GM18858 (cell line): Measurements from ENCODE around the gene COMMD1.
"Not testable (repeated sequence)": the region's sequence is repeated elsewhere in the genome, so short reads cannot be mapped to it uniquely, and the experiment has no call there.

Source experiments
- ATAC-seq: cut with Tn5 transposase; IDR thresholded peaks from one replicate; pipeline ENCODE4 v1.9.1; 2021; ENCODE audit not compliant: unreplicated experiment

The COMMD1 gene

GRCh38 chr2:62014102-62014501 is 108.6 kb downstream of the COMMD1 start:
- ATAC-seq = no peak

- ATAC-seq = no peak
These were observed 111.5 kb downstream of the COMMD1 start for GRCh38 chr2:62016957-62017356.

GRCh38 chr2:62029910-62030309 is 124.4 kb downstream of the COMMD1 start:
- no peak for ATAC-seq

GRCh38 chr2:62030902-62031301 is 125.4 kb downstream of the COMMD1 start:
- ATAC-seq = no peak

GRCh38 chr2:62032096-62032495 is 126.6 kb downstream of the COMMD1 start:
- no peak for ATAC-seq

- ATAC-seq = no peak
These were observed 129.2 kb downstream of the COMMD1 start for GRCh38 chr2:62034715-62035114.

GRCh38 chr2:62036229-62036628 is 130.8 kb downstream of the COMMD1 start:
- ATAC-seq = no peak

- no peak for ATAC-seq
These were observed 131.3 kb downstream of the COMMD1 start for GRCh38 chr2:62036761-62037250.

- peak; percentile 99 for ATAC-seq
These were observed 133.7 kb downstream of the COMMD1 start for GRCh38 chr2:62038975-62039771.

GRCh38 chr2:62040926-62041325 is 135.5 kb downstream of the COMMD1 start:
- ATAC-seq = no peak

GRCh38 chr2:62041701-62042385 is 136.4 kb downstream of the COMMD1 start:
- ATAC-seq = not testable (repeated sequence)

- no peak for ATAC-seq
These were observed 136.9 kb downstream of the COMMD1 start for GRCh38 chr2:62042400-62042799.

- no peak for ATAC-seq
These were observed 137.5 kb downstream of the COMMD1 start for GRCh38 chr2:62042944-62043343.

- ATAC-seq = no peak
These were observed 139.6 kb downstream of the COMMD1 start for GRCh38 chr2:62045017-62045543.

GRCh38 chr2:62046141-62046540 is 140.7 kb downstream of the COMMD1 start:
- no peak for ATAC-seq

- ATAC-seq = no peak
These were observed 145.1 kb downstream of the COMMD1 start for GRCh38 chr2:62050456-62051045.

- no peak for ATAC-seq
These were observed 148.7 kb downstream of the COMMD1 start for GRCh38 chr2:62054029-62054791.

- no peak for ATAC-seq
These were observed 149.5 kb downstream of the COMMD1 start for GRCh38 chr2:62054916-62055450.

GRCh38 chr2:62055724-62056336 is 150.4 kb downstream of the COMMD1 start:
- ATAC-seq = no peak

GRCh38 chr2:62056341-62056740 is 150.9 kb downstream of the COMMD1 start:
- ATAC-seq = no peak
